Measurements from ENCODE around the gene LRR1.
"Not testable (repeated sequence)": the region's sequence is repeated elsewhere in the genome, so short reads cannot be mapped to it uniquely, and the experiment has no call there.

- not testable (repeated sequence) for TF ChIP-seq CTCF (conservative IDR thresholded peaks at IDR 0.05); EZH2 (IDR thresholded peaks at IDR 0.05; ENCODE audit: low read depth)
Observed at GRCh38 chr14:49584981-49585640, 13.6 kb upstream of the LRR1 start.

Data from PC-9 (cell line).